NCI-H2081 (cell line): ENCODE results near the gene MRPL36.
"Not testable (repeated sequence)": the region's sequence is repeated elsewhere in the genome, so short reads cannot be mapped to it uniquely, and the experiment has no call there.

Source experiments
- DNase-seq, 2 experiments: peaks; one replicate each; lab custom pipeline; 2025; lab: John Stamatoyannopoulos, UW

The MRPL36 gene

GRCh38 chr5:1796371-1797102, 3.1 kb downstream of the MRPL36 start:
- no peak for DNase-seq

GRCh38 chr5:1795931-1796330, 3.7 kb downstream of the MRPL36 start:
- no peak for DNase-seq

GRCh38 chr5:1795506-1795905, 4.1 kb downstream of the MRPL36 start:
- no peak for DNase-seq

GRCh38 chr5:1794901-1795290, 4.7 kb downstream of the MRPL36 start:
- DNase-seq, result no peak

GRCh38 chr5:1793966-1794900, 5.4 kb downstream of the MRPL36 start:
- DNase-seq, result no peak

- no peak for DNase-seq
Observed at GRCh38 chr5:1793301-1793740, 6.3 kb downstream of the MRPL36 start.

GRCh38 chr5:1792842-1793266, 6.8 kb downstream of the MRPL36 start:
- DNase-seq, result no peak

GRCh38 chr5:1791176-1791575, 8.5 kb downstream of the MRPL36 start:
- no peak for DNase-seq

- no peak for DNase-seq
Observed at GRCh38 chr5:1789834-1790471, 9.7 kb downstream of the MRPL36 start.

GRCh38 chr5:1789438-1789833, 10.2 kb downstream of the MRPL36 start:
- not testable (repeated sequence) for DNase-seq

GRCh38 chr5:1788828-1789227, 10.8 kb downstream of the MRPL36 start:
- DNase-seq, result no peak

GRCh38 chr5:1788200-1788599, 11.4 kb downstream of the MRPL36 start:
- DNase-seq, result no peak

- no peak for DNase-seq
Observed at GRCh38 chr5:1787472-1788047, 12.1 kb downstream of the MRPL36 start.

GRCh38 chr5:1786621-1787471, 12.8 kb downstream of the MRPL36 start:
- DNase-seq, result no peak

GRCh38 chr5:1785984-1786383, 13.7 kb downstream of the MRPL36 start:
- DNase-seq, result no peak

GRCh38 chr5:1785062-1785461, 14.6 kb downstream of the MRPL36 start:
- DNase-seq, result no peak

- DNase-seq, result no peak
Observed at GRCh38 chr5:1784197-1785050, 15.2 kb downstream of the MRPL36 start.

- no peak for DNase-seq
Observed at GRCh38 chr5:1783216-1783554, 16.5 kb downstream of the MRPL36 start.

- no peak for DNase-seq
Observed at GRCh38 chr5:1782385-1783215, 17.0 kb downstream of the MRPL36 start.
